ENCODE measurements around the gene PDX1. TPM values are rescaled to one million over a fixed set of nuclear protein-coding genes. Genes with fewer than 3 reads are reported as not detected.

The PDX1 gene
- total RNA-seq, 1 experiment from 2014 or later: not detected

GRCh38 chr13:27942972-27943371 lies 23.2 kb downstream of the PDX1 start:
- CTCF ChIA-PET: interaction anchor here (0.9 to 2.7 kb wide), 2 partner anchors 11 to 18 kb away, joined by 3 to 13 read pairs; no protein-coding TSS in a partner anchor

More at GRCh38 chr13:27942972-27943371, 23.2 kb downstream of the PDX1 start:
- POLR2A ChIA-PET: no interaction called here
- TF ChIP-seq SMAD3 (CRISPR knock-in tag; IDR thresholded peaks at IDR 0.05; ENCODE audit: borderline replicate concordance) (no peak), PREB (CRISPR knock-in tag; IDR thresholded peaks at IDR 0.05; ENCODE audit: borderline replicate concordance) (no peak), GABPB1 (CRISPR knock-in tag; IDR thresholded peaks at IDR 0.05) (no peak), NFE2L1 (CRISPR knock-in tag; IDR thresholded peaks at IDR 0.05) (no peak), USF2 (CRISPR knock-in tag; IDR thresholded peaks at IDR 0.05) (no peak), TCF7 (CRISPR knock-in tag; IDR thresholded peaks at IDR 0.05; ENCODE audit: low read depth) (no peak), CDX4 (CRISPR knock-in tag; IDR thresholded peaks at IDR 0.05; ENCODE audit: borderline replicate concordance) (no peak), AFF4 (CRISPR knock-in tag; IDR thresholded peaks at IDR 0.05; ENCODE audit: borderline replicate concordance) (no peak), ATF6 (CRISPR knock-in tag; IDR thresholded peaks at IDR 0.05) (no peak), AR (CRISPR knock-in tag; IDR thresholded peaks at IDR 0.05) (no peak), MAX (CRISPR knock-in tag; IDR thresholded peaks at IDR 0.05) (no peak), ZNF232 (CRISPR knock-in tag; IDR thresholded peaks at IDR 0.05) (no peak), NR1H2 (CRISPR knock-in tag; IDR thresholded peaks at IDR 0.05) (no peak), ZNF396 (CRISPR knock-in tag; IDR thresholded peaks at IDR 0.05; ENCODE audit: borderline replicate concordance) (no peak), IRF1 (CRISPR knock-in tag; IDR thresholded peaks at IDR 0.05) (no peak), ESRRA (CRISPR knock-in tag; IDR thresholded peaks at IDR 0.05; ENCODE audit: borderline replicate concordance) (no peak), ATF3 (CRISPR knock-in tag; conservative IDR thresholded peaks at IDR 0.05) (no peak), RELA (CRISPR knock-in tag; IDR thresholded peaks at IDR 0.05; ENCODE audit: borderline replicate concordance) (no peak)
- Mint-ChIP-seq H3K27me3 (ENCODE audit: low read depth) (peaks cover 50% of the 10 kb centered on the region), H3K4me3 (no peak overlapping the region), H3K4me1 (no peaks in the 10 kb centered on the region), H3K9me3 (peaks cover 25% of the 10 kb centered on the region), H3K27ac (no peak overlapping the region), H3K36me3 (peaks cover 4% of the 10 kb centered on the region; the same call in 1 of the 2 replicates)
- DNase-seq (ENCODE audit: low spot score) (no peak), ATAC-seq (no peak)

Data from WTC11 (cell line).